GM06990 (cell line): ENCODE data around the gene ZBTB20.
A peak's percentile ranks its signal among the peaks of the same experiment; 100 is the strongest.

ENCODE experiments used
- DNase-seq: peaks from one replicate; pipeline ENCODE4 v3.0.0-alpha.2; 2011; ENCODE audit not compliant: insufficient read length; ENCODE audit errors: extremely low read depth
- H3K27me3 ChIP-seq: replicated peaks from 2 replicates; pipeline ENCODE4 v1.6.0; 2011; ENCODE audit warnings: low read length; ENCODE audit not compliant: control insufficient read depth, insufficient read depth
- H3K36me3 ChIP-seq: 2 replicates; pipeline ENCODE4 v1.5.1; 2011; ENCODE audit warnings: low read length; ENCODE audit not compliant: control insufficient read depth, insufficient read depth
- H3K4me3 ChIP-seq: replicated peaks from 2 replicates; pipeline ENCODE4 v1.5.1; 2011; ENCODE audit warnings: low read depth, mild to moderate bottlenecking, control low read depth, low read length
- CTCF ChIP-seq: IDR thresholded peaks from 2 replicates; pipeline ENCODE4 v1.5.1; 2011; ENCODE audit warnings: low read length, control low read depth, mild to moderate bottlenecking, inconsistent platforms; ENCODE audit not compliant: insufficient read depth, poor library complexity, severe bottlenecking

The ZBTB20 gene

DNA sequence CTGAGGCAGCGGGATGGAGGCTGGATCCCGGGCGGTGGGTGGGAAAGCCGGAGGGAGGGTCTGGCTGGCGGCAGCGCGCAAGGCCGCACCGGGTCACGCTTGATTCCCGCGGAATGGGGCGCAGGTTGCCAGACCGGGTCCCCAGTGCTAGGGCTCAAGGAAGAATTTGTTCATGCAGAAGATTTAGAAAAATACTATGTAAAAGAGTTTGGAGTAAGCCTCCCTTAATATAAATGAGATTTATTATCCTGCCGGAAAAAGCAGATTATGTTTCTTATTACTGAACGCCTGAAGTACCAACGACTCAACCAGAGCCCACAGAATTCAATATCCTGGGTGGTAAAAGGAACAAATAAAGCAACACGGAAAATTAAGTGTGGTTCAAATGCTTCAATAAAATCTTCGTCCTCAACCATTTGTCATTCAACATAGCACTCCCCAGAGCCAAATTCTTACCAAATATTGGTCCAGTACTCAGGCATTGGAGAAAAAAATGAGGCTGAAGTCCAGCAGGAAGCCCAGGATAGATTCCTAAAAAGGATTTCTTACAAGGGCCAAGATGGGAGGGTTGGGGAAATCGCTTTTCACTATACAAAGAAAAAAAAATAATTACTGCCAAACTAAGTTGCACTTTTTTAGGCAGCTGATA lies 1.2 kb upstream of the ZBTB20 start:
- Histone ChIP-seq H3K27me3 (no peaks in the 10 kb centered on the region), H3K36me3 (no peaks in the 10 kb centered on the region), H3K4me3 (peak overlapping the region; percentile 78)
- TF ChIP-seq CTCF = no peak
- no peak for DNase-seq

DNA sequence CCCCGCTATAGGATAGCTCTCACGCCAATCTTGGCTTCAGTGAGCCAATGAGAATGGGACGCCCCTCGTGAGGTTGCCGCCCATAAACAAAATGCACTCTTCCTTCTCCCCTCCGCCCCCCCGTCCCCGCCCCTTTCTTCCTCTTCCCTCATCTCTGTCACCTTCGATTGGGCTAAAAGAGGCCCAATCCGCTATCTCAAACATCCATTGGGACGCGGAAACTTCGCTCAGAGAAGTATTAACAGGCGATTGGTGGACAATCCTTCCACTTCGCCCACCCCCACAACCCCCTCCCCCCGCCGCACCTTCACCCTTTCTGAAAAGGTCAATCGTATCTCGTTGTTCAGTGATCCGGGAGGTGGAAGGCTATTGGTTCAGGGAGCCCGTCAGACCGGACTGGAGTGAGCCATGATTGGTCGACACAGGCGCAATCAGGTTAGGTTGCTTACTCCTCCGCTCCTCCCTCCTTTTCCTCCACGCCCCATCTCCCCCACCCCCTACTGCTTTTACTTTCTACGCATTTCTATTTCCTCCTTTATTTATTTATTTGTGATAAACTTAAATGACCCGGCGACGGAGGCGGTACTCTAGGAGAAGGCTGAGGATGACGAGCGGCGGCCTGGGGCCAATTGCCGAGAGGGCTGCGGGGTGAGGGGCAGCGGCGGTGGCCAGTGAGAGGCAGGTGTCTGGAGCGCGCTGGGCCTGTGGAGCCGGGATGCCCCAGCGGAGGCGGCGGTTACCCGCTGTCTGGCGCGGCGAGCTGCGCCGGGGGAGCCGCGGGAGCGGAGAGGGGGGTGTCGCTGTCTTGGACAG lies 447 bp upstream of the ZBTB20 start:
- H3K4me3 ChIP-seq = peak overlapping the region; percentile 78
- TF ChIP-seq CTCF = no peak
- peak; percentile 92 for DNase-seq
- H3K36me3 ChIP-seq = no peaks in the 10 kb centered on the region
- H3K27me3 ChIP-seq = no peaks in the 10 kb centered on the region

DNA sequence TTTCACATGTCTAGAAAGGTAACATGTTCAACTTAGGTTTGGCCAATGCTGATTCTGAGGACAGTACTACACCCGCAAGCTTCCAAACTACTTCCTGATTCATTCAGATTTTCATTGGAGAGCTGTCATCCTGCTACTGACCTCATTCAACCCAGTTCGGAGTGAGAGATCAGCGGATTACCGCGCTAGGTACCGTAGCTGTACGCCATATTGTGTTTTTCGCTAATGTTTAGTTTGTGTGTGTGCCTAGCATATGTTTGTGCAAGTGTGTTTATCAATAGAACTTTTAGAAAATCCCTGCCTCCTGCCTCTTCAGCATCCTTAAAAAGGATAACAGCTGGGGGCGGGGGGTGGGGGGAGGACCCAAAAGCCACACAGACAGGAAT lies 1.1 kb downstream of the ZBTB20 start:
- peak; percentile 17 for DNase-seq
- Histone ChIP-seq H3K36me3 (no peaks in the 10 kb centered on the region), H3K27me3 (no peaks in the 10 kb centered on the region), H3K4me3 (peak overlapping the region; percentile 78)
- TF ChIP-seq CTCF = no peak

DNA sequence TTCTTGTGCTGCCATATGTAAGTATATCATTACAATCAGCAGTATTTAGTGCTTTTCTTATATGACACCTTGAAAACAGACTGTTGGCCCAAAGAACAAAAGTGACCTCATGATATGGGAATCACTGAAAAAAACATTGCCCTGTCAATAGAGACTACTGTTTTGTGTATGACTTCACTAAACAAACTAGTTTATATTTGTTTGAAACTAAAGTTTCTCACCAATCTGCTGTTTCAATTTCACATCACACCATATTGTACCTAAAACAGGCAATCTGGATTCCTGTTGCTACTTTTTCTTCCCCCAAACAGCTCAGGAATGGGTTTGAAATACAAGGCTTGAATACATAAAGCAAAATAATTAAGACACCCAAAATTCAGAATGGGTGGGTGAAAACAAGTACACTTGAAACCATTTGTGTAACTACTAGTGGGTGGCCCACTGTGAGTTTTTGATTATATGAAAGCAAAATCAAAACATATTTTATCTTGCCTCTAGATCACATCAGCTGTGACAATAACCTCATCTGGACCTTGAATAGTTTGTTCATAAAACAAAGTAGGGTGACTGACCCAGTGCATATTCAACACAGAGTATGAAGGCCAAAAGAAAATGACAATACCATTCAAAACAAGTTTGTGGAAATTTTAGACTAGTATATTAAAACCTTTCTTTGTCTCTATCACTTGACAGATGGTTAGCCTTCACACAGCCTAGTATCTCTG lies 5.9 kb downstream of the ZBTB20 start:
- no peak for TF ChIP-seq CTCF

DNA sequence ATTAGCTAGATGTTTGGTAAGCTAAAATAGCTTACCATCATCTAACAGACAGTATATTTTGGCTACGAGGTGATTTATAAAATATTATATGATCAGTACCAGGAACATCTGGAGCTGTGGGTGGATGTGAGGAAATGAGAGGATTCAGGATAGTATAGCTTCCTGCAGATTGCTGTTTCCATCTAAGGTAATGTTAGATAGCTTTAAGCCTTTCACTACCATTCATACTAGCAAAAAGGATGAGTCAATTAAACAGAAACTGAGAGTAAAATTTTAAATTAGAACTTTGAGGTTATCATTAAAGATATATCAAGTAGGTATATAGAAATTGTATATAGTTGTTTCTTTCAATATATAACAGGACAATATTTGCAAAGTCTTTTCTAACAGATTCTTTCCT lies 8.0 kb downstream of the ZBTB20 start:
- Histone ChIP-seq H3K4me3 (no peak overlapping the region), H3K36me3 (no peaks in the 10 kb centered on the region), H3K27me3 (no peaks in the 10 kb centered on the region)
- DNase-seq = no peak
- TF ChIP-seq CTCF = no peak

More for the DNA sequence above, 5.9 kb downstream of the ZBTB20 start:
- H3K36me3 ChIP-seq = no peaks in the 10 kb centered on the region
- no peaks in the 10 kb centered on the region for H3K27me3 ChIP-seq
- no peak overlapping the region for H3K4me3 ChIP-seq
- DNase-seq = no peak
